Bronchus fibroblast of lung (primary cell): ENCODE measurements around the gene AGPAT3. TPM values are rescaled to one million over a fixed set of nuclear protein-coding genes. Genes with fewer than 3 reads are reported as not detected.

ENCODE experiments used
- total RNA-seq: library from RNA; depleted of rRNA; stranded (reverse); fragments of >200 nt; gene quantifications from 2 replicates; pipeline ENCODE4 v1.2.3, GENCODE V29; 2015

The AGPAT3 gene
- total RNA-seq: 35.2 and 37.5 TPM in 2 replicates

GRCh38 chr21:43864962-43865539 lies at the start of gene AGPAT3:
Gene AGPAT3, plus strand, starts transcription at chr21:43865223. Its CDS starts 94,459 bp downstream, at chr21:43959682.

GRCh38 chr21:44011579-44012473 lies 146.8 kb downstream of the AGPAT3 start, which contains the start of gene TRAPPC10:
Gene TRAPPC10, plus strand, starts transcription at chr21:44012309. Its CDS starts 185 bp downstream, at chr21:44012494.

Other genes starting within 250 kb of the AGPAT3 start
- 0.34 and 0.45 TPM in 2 replicates for gene HSF2BP, start 205.7 kb upstream of the AGPAT3 start, total RNA-seq
- gene RRP1B, start 205.7 kb upstream of the AGPAT3 start, total RNA-seq: 24.5 and 26.2 TPM in 2 replicates
- gene PDXK, start 146.1 kb upstream of the AGPAT3 start, total RNA-seq: 51.9 and 67.3 TPM in 2 replicates
- 7.0 and 8.1 TPM in 2 replicates for gene CSTB, start 88.9 kb upstream of the AGPAT3 start, total RNA-seq
- 16.5 and 18.0 TPM in 2 replicates for gene RRP1, start 75.6 kb upstream of the AGPAT3 start, total RNA-seq
- 9.4 and 9.5 TPM in 2 replicates for gene TRAPPC10, start 147.1 kb downstream of the AGPAT3 start, total RNA-seq
- 3.4 and 6.7 TPM in 2 replicates for gene PWP2, start 242.2 kb downstream of the AGPAT3 start, total RNA-seq